ENCODE measurements around the gene TBC1D22A. TPM values are rescaled to one million over a fixed set of nuclear protein-coding genes. Genes with fewer than 3 reads are reported as not detected.

The TBC1D22A gene
- total and polyA plus RNA-seq, 9 of the 15 experiments (the other 6 are each of a cell fraction or from before 2014, with no cell fraction given) = 0.20 to 11.5 (median 5.2) TPM

GRCh38 chr22:46858181-46858771 is 95.8 kb downstream of the TBC1D22A start (continued):
- TF ChIP-seq ZBTB12 (CRISPR knock-in tag; IDR thresholded peaks at IDR 0.05) = no peak
- no peak for TF ChIP-seq ARID1B (IDR thresholded peaks at IDR 0.05)
- TF ChIP-seq NFXL1 (CRISPR knock-in tag; IDR thresholded peaks at IDR 0.05) = no peak
- no peak for TF ChIP-seq IRF1 (CRISPR knock-in tag; IDR thresholded peaks at IDR 0.05; ENCODE audit: borderline replicate concordance)
- TF ChIP-seq SREBF1 (IDR thresholded peaks at IDR 0.05; ENCODE audit: borderline replicate concordance, low read depth, low read length) = no peak
- TF ChIP-seq U2AF2 (optimal IDR thresholded peaks at IDR 0.05; ENCODE audit: low read depth, low read length) = no peak
- no peak for TF ChIP-seq ZNF140 (CRISPR knock-in tag; IDR thresholded peaks at IDR 0.05)
- no peak for TF ChIP-seq DACH1 (IDR thresholded peaks at IDR 0.05; ENCODE audit: partially characterized antibody)
- no peak for TF ChIP-seq ZNF717 (CRISPR knock-in tag; IDR thresholded peaks at IDR 0.05)

- H3K9me3 ChIP-seq (replicated peaks; ENCODE audit: control insufficient read depth, insufficient read depth, low read depth, low read length) = no peaks in the 10 kb centered on the region
- ATAC-seq (no peak), DNase-seq (ENCODE audit: extremely low read depth in 1 of 4, low spot score in 3 of 4) (no peak), FAIRE-seq (no peak)
- no peaks in the 10 kb centered on the region for H3K36me3 ChIP-seq (ENCODE audit: control insufficient read depth, insufficient read depth, low read length)
- no peaks in the 10 kb centered on the region for H3K79me2 ChIP-seq (ENCODE audit: control insufficient read depth, insufficient read depth, low read length)
- in situ Hi-C loops (cut with MboI) = no loop called here
- no TSS peak for BruUV-seq (replicated peaks)
- ChIA-PET POLR2A (no interaction called here), CTCF (ENCODE audit: low intra/inter-chr PET ratio) (no interaction called here)
- no peak overlapping the region for H3K9ac ChIP-seq (ENCODE audit: insufficient read depth in 1 of 2, low read depth in 2 of 2, low read length in 2 of 2)
- no peak overlapping the region for H2AFZ ChIP-seq (ENCODE audit: low read depth, low read length)
- H4K20me1 ChIP-seq (replicated peaks; ENCODE audit: control insufficient read depth, insufficient read depth, low read length) = no peaks in the 10 kb centered on the region
- intact Hi-C loops (cut with micrococcal nuclease) = no loop called here
- no peak overlapping the region for H3K4me2 ChIP-seq (ENCODE audit: insufficient read depth, low read length)
- 93% methylated on average over 7 of the region's 16 CpGs for WGBS (ENCODE audit: insufficient coverage, low coverage, missing lambda C conversion rate)
- no peaks in the 10 kb centered on the region; a peak in 3 of 5 replicates for H3K4me1 ChIP-seq (replicated peaks in 1 of 2; ENCODE audit: control insufficient read depth in 2 of 2, insufficient read depth in 2 of 2, low read length in 2 of 2)
- no peaks in the 10 kb centered on the region for H3K27me3 ChIP-seq (ENCODE audit: control insufficient read depth in 2 of 2, insufficient read depth in 2 of 2, low read length in 2 of 2)
- no peak overlapping the region for H3K27ac ChIP-seq (ENCODE audit: extremely low read depth, low read depth, low read length)
- no peak overlapping the region for H3K4me3 ChIP-seq
- no peaks in the 10 kb centered on the region for H3K9me1 ChIP-seq (ENCODE audit: control insufficient read depth, insufficient read depth, low read length)
- TF ChIP-seq FOSL1 (tag; conservative IDR thresholded peaks at IDR 0.05) (no peak), ZNF398 (CRISPR knock-in tag; IDR thresholded peaks at IDR 0.05) (no peak), PML (IDR thresholded peaks at IDR 0.05; ENCODE audit: low read length) (no peak), HDAC3 (IDR thresholded peaks at IDR 0.05; ENCODE audit: borderline replicate concordance, partially characterized antibody) (no peak), SREBF2 (CRISPR knock-in tag; IDR thresholded peaks at IDR 0.05) (no peak), NR0B1 (IDR thresholded peaks at IDR 0.05; ENCODE audit: partially characterized antibody) (no peak), ZNF140 (CRISPR knock-in tag; IDR thresholded peaks at IDR 0.05) (no peak)
Measured at GRCh38 chr22:46860562-46860961, 98.1 kb downstream of the TBC1D22A start.

Data from K562 (cell line).